Renal pelvis (tissue), 4 donors: ENCODE measurements around the gene PIK3R1. TPM values are rescaled to one million over a fixed set of nuclear protein-coding genes. Genes with fewer than 3 reads are reported as not detected.
"Not testable (repeated sequence)": the region's sequence is repeated elsewhere in the genome, so short reads cannot be mapped to it uniquely, and the experiment has no call there.

Source experiments
- DNase-seq: peaks from one replicate; pipeline ENCODE4 v3.0.0-alpha.2; 2013
- polyA plus RNA-seq, 3 donors: library from polyadenylated mRNA; unstranded; fragments of 120-200 nt; gene quantifications; one replicate each; pipeline ENCODE4 v1.2.1, GENCODE V29; 2013; ENCODE audit not compliant: insufficient read length in 3 of 3

PIK3R1 gene
- polyA plus RNA-seq, 3 donors, result 65.6 to 76.2 (median 75.2) TPM

DNA sequence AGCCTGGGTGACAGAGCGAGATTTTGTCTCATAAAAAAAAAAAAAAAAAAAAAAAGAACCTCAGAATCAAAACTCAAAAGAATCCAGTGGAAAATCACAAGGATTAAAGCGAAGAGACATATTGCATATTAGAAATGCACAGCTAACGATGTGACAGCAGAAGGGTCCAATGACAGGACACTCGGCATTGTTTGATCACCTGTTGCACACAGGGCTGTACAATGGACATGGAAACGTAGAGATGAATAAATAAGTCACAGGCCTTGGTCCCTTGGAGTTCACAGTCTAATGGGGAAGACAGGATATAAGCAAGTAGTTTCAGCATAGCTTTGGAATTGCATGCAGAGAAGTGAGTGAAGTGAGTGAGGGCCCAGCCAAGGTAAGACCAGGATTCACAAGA lies 25.9 kb upstream of the PIK3R1 start:
- DNase-seq, result no peak

DNA sequence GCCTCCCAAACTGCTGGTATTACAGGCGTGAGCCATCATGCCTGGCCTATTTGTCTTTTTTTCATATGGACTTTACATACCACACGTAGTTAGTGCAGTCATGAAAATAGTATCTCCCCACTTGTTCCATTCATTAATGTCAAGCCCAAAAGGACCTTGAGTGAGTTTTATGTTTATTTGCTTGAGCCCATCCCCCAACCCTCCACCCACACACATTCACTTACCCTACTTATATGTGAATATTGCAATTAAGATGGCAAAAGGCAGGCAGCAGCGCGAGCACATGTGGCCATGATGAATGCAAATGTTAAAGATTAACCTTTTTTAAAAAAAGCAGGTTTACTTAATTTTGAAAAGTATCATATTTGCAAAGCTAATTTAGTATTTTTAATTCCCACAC lies 24.9 kb upstream of the PIK3R1 start:
- no peak for DNase-seq

DNA sequence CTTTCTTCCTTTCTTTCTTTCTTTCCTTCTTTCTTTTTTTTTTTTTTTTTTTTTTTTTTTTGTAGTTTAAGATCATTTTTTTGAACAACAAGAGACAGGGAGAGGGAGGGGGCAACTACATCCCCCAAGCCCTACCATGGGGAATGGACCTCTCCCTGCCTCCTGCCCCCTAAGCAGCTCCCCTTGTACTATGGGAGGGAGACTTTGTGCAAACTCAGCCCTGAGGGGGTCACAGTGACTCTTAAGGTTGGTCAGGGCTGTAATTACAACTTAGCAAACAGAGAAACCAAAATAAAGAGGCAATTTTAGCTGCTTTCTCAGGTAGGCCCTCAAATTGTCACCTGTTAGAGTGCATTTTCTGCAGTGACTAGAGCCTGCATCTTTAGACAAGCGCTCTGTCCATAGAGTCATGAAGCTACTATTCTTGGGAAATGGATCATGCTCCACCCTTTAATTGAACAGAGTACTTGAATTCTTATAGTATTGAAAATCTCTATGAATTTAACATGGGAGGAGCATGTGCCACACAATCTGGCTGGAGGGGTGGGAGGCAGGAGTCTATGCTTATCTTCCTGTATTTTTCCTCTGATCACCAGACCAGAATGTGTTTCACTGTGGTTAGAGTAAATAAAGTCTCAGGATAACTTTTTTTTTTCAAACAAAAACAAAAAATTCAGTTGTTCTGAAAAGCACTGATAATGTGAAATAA lies 24.3 kb upstream of the PIK3R1 start:
- DNase-seq, result no peak

DNA sequence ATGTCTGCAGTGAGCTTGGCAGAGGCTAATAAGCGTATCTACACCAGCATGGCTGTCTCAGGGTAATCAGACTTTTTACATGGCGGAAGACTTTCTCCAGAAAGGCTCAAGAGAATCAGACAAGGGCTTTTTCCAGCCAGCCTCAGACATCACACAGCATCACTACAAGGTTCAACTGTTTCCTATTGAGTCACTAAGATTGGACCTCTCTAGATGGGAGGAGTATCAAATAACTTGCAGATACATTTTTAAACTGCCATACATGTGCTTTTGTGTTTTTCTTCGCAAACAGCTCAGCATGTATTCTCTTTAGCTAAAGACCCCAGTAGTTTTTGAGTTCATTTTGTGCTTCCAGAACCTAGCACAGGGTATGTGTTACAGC lies 22.9 kb upstream of the PIK3R1 start:
- no peak for DNase-seq

DNA sequence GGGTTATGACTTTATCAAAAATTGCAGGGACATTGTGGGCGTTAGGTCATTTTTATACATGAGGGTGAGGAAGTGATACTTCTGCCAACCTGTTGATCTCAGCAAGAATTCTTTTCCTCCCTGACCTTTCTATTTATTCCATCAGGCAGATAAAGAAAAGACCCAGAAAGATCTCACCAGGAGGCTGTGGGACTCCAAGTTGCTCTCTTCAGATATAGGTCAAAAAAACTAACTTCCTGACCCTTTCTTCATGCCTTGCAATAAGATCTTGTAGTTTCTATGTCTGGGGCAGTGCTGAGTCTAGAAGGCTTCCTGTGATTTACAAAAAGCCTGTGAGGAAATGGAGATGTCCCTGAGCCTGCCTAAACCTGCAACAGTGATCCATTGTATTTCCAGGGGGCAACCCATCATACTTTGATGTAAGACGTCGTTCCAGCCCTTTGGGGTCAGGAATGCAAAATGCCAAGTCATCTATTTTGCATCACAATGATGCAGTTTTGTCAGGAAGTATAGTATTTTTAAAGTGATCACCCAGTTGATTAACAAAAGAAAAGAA lies 22.0 kb upstream of the PIK3R1 start:
- DNase-seq, result no peak

DNA sequence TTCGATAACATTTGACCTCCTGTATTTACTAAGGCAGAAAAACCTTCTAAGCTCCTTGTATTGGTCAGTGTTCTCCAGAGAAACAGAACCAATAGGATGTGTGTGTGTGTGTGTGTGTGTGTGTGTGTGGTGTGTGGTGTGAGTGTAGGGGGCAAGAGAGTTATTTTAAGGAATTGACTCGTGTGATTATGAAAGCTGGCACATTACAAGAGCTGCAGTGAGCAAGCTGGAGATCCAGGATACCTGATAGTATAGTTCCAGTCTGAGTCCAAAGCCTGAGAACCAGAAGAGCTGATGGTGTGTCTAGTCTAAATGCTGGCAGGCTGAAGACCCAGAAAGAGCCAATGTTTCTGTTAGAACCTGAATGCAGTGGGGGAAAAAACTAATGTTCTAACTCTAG lies 21.2 kb upstream of the PIK3R1 start:
- no peak for DNase-seq

DNA sequence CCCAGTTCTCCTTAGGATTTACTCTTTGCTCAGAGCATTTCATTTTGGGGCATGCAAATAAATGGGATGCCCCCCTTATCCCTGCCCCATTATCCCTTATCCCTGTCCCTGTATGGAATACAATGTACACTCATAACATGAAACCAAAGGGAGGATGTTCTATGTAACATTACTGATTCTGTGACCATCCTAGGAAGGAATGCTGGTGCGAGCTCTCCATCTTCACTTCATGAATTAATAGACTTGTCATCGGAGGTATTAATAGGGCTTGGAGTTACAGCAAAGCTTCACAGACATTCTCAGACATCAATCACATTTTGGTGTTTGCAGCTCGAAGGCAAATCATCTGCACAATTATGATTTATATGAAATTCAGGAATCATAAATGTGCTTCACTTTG lies 20.4 kb upstream of the PIK3R1 start:
- no peak for DNase-seq

DNA sequence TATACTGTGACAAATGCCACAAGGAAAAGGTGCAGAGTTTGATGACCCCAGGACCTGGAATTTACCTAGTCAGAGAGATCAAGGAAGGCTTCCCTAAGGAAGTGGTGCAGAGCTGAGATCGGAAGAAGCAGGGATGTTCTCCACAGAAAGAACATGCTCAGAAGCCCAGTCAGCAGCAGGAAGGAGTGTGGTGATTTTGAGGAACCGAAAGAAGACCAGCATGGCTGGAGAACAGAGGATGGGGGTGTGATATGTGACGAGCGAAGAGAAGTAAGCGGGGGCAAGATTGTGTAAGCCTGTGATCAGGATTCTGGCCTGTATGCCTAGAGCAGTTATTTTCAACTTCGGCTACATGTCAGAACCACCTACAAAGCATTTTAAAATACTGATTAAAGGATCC lies 18.7 kb upstream of the PIK3R1 start:
- no peak for DNase-seq

DNA sequence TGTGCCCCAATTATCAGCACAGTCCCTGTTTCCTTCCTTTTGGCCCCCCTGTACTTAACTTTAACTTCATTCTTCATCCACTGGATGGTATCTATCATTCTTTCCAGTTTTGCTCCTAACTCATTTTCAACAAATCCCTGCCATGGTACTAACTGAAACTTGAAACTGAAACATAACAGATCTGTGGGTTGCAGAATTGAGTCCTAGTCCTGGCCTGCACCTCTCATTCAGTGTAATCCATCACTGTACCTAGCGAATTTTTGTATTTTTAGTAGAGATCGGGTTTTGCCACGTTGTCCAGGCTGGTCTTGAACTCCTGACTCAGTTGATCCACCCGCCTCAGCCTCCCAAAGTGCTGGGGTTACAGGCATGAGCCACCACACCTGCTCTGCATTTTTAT lies 15.3 kb upstream of the PIK3R1 start:
- DNase-seq, result no peak

DNA sequence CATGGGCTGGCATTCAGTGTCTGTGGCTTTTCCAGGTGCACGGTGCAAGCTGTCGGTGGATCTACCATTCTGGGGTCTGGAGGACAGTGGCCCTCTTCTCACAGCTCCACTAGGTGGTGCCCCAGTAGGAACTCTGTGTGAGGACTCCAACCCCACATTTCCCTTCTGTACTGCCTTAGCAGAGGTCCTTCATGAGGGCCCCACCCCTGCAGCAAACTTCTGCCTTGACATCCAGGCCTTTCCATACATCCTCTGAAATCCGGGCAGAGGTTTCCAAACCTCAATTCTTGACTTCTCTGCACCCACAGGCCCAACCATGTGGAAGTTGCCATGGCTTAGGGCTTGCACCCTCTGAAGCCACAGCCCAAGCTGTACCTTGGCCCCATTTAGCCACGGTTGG lies 4.9 kb upstream of the PIK3R1 start:
- DNase-seq, result not testable (repeated sequence)

DNA sequence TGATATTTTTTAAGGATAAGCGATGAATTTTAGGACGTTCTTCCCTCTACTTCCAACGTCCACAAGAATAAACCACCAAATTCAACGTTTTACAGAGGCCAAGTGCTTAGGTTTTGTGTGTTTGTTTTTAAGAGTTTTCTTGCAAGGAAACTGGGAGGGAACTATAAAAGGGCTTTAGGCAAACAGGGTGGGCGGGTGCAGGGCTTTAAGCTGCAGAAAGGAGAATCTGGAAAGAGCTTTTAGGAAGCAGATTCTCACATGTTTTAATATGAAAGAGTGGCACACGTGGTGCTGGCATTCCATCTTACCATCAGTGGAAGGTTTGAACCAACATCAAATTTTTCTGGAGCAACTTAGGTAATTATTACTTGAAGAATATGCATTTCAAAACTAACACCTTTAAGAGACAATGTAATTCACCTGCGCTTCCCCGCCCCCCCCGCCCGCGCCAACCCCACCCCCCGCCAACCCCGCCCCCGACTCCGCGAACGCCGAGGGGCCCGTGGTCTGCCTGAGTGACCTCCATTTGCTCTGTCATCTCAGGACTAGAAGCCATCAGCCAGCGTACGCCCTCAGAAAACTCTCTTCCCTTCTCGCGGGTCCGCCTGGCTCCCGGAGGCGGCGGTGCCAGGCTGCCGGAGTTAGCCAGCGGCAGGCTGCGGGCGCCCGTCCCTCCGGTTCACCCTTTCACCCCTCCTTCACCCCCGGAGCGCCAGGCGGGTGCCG lies 911 bp upstream of the PIK3R1 start:
- DNase-seq, result no peak

DNA sequence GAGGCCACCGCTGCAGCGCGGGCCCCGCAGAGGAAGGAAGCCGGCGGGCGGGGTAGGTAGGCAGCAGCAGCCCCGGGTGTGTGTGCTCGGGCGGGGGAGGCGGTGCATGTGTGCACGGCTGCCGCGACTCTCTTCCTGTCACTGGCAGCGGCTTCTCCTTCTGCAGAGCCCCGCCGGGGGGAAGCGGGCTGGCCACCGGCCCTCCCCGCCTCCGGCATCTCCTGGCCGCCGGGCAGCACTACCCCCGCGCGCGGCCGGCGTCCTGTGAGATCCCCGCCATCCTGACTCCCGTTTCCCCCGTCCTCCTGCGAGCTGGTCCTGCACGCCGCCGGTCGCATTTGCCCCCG lies 315 bp downstream of the PIK3R1 start:
- DNase-seq, result no peak

DNA sequence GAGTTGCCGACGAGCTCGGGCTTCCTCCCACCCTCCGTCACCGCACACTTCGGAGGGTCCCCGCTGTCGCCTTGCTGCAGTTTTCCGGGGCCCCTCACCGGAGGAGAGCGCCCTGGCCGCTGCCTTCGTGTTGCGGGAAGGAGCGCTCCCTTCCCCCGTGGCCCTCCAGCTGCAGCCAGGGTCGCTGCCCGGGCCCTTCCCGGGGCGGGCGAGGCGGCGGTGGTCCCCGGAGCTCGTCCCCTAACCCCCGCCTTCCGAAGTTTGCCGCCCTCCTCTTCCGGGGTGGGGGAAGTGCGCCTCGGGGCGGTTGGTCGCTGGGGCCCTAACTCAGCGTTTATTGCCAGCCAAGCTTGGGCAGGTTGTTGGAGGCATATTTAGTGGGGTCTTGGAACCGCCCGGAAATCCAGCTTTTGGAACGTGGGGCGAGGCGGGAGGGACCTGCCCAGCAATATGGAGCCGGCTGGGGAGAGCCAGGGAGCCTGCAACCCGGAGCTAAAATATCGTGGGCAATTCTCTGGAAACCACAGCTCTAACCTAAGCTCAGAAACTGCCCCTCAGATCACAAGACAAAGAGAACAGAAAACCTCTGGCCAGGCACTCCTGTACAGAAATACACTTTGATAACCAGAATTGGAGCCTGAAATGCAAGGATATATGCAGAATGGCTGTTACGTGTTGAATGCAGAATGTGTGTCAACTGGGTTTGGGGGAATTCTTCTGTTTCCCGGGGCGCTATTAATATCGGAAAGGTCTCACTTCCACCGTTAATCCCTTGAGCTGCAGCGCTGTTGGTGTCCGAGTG lies 890 bp downstream of the PIK3R1 start:
- DNase-seq, result peak; percentile 52

DNA sequence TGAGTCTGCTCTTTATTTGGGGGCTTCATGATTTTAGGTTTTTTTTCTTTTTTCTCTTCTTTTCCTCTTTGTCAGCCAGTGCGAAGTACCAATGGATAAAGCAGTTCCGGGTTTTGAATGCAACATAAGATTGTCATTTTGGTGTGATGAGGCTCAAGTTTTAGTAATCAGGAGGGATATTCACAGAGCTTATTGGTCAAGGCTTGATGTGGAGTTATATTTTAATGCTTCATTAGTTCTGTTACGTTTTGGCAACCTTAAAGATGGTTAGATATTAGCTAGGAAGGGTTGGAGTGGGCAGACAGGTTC lies 1.4 kb downstream of the PIK3R1 start:
- no peak for DNase-seq

DNA sequence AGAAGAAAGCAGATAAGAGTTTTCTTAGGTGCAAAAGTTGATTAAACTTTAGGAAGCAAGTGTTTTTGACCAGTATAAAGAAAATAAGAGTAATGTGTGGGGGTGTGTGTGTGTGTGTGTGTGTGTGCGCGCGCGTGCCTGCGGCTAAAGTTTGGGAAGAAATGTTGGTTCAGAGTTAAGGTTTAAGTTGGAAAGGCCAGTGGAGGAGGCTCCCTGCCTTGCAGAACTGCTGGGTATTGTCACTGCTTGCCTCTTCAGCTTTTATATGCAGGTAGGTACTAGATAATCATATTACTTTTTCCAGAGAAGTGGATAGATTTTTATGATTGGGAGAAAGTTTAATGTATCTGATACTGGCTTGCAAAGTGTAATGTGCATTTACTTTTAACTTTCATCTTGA lies 2.0 kb downstream of the PIK3R1 start:
- no peak for DNase-seq

DNA sequence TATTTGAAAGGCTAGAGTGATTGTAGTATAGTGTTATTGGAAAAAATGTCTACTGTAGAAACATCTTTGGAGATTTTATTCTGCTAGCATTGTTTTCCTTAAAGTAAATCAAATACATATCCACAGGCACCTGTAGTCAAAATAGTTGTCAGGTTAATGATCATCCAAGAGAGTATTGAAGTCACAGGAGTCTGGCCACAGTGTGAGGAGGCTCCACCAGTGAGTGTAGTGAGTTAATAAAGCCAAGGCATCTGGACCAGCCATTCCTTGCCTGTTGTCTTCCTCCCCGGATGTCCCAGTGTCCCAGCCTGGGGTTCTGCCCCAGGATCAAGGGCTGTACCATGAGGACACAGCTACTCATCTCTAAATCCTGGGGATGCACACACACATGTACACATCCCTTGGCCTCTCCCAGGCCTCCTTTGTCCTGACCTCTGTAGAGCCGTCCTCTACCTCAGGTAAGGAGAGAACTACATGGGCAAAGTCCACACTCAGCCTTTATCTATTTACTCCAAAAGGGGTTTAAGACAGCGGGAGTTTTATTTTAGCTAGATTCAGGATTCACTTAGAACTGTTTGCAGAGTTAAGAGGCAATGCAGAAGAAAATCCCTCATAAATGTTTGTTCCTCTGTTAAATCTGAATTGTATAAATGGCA lies 3.7 kb downstream of the PIK3R1 start:
- DNase-seq, result no peak

DNA sequence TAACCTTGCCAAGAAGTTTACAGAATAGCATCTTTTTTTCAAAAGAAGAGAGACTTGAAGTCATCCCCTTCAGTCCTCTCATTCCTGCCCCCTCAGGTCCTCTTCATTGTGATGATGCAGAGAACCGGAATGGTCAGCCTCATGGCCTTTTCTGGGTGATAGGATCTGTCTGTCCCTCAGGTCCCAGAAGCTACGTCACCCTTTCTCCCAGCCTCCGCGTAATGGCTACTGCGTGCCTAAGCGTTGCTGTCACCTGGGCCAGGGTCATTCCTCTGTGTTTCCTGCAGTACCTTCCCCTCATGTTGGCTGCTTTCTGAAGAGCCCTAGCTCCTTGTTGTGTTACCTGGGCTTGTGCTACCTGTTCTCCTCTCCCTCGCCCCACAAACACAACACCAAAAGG lies 4.7 kb downstream of the PIK3R1 start:
- no peak for DNase-seq

DNA sequence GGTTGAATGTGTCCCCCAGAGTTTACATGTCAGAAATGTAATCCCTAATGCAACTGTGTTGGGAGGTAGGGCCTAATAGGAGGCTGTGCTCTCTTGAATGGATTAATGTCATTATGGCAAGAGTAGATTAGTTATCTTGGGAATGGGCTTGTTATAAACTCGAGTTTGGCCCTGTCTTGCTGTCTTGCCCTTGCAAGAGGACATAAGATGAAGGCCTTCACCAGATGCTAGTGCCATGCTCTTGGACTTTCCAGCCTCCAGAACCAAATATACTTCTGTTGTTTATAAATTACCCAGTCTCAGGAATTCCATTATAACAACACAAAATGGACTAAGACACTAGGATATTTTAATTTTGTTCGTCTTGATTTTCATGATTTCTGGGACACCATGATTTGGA lies 5.4 kb downstream of the PIK3R1 start:
- no peak for DNase-seq

DNA sequence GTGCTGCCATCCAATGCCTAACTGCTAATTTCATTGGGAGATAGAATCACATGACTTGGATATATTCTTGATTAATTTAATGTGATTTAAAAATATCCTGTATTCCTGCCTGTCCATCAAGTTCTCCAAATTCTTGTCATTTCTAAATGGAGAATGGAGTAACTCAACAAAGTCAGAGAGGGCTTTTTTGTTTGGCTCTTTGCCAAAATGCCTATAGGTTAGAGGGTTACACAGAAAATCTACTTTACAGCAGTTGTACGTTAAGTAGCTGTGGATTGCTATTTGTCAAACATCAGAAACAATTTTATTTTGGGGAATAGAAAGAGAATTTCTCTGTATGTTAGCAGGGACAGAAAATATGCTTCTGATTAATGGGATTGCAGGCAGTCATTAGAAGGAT lies 5.9 kb downstream of the PIK3R1 start:
- DNase-seq, result no peak

DNA sequence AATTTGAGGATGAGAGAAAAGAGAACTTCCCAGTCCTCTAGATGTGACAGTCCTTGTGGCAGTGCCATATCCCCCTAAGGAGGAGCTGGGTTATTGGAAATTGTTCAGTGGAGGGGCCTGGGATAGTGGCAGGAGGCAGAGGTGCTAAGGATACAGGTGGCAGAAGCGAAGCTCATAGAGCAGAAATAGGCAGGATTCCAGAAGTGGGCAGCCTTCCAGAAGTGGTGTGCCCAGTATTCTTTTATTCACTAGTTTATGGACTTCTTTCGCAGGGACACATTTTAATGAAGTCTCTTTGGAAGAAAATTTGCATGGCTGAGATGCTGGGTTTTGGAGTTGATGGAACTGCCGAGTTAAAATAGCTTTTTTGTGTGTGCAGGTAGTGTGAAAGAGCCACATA lies 6.8 kb downstream of the PIK3R1 start:
- DNase-seq, result no peak

DNA sequence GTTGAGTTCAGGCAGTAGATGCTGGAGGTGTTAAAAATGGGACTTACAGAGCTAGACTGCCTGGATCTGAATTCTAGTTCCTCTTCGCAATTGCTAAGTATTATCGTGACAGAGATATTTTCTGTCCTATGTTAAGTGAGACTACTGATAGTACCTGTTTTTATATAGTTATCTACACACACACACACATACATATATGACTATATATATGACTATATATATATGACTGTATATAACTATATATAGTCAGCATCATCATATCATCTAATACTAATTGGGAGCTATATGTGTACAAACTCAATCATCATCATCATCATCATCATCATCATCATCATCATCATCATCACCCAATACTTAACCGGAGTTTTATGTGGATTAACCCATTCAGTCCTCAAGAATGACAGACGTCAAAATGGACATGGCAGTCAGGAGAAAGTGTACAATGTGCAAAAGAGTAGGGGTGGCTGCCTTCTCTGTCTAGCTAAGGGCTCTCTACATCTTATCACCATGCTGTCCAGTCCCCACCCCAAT lies 7.3 kb downstream of the PIK3R1 start:
- no peak for DNase-seq

DNA sequence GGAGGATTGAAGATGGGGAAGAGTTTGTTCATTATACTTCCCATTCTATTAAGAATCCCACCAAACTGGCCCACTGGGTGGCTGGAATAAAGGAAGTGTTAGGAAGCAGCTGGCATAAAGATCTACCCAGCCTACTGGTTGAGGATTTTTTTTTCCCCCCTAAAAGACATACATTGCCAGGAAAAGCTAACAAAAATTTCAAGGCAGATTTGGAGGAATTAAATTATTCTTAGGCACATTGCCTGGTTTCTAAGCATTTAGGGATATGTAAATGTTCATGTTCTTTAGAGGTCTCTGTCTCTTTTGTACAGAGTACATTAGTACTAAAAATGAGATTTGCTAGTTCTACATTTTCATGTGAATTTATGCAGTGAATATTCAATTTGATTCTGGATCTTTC lies 8.3 kb downstream of the PIK3R1 start:
- no peak for DNase-seq
